AG09319 (cell line): ENCODE results near the gene L3MBTL4.
"Not testable (repeated sequence)": the region's sequence is repeated elsewhere in the genome, so short reads cannot be mapped to it uniquely, and the experiment has no call there.

ENCODE experiments used
- DNase-seq: peaks from one replicate; pipeline ENCODE4 v3.0.0-alpha.2; 2010; ENCODE audit warnings: low read depth; ENCODE audit errors: extremely low read depth
- CTCF ChIP-seq: IDR thresholded peaks from 2 replicates; pipeline ENCODE4 v1.5.1; 2011; ENCODE audit warnings: low read depth, mild to moderate bottlenecking, inconsistent platforms, low read length, moderate library complexity

Gene L3MBTL4

GRCh38 chr18:6079406-6079805 lies 335.3 kb downstream of the L3MBTL4 start:
- TF ChIP-seq CTCF: no peak
- DNase-seq: no peak

GRCh38 chr18:6078877-6079276 lies 335.8 kb downstream of the L3MBTL4 start:
- TF ChIP-seq CTCF: no peak
- DNase-seq: no peak

- DNase-seq: not testable (repeated sequence)
These were observed 342.3 kb downstream of the L3MBTL4 start for GRCh38 chr18:6072423-6072822.

- DNase-seq: no peak
- TF ChIP-seq CTCF: no peak
These were observed 345.2 kb downstream of the L3MBTL4 start for GRCh38 chr18:6069539-6069938.

- TF ChIP-seq CTCF: no peak
- no peak for DNase-seq
These were observed 345.6 kb downstream of the L3MBTL4 start for GRCh38 chr18:6069103-6069502.

GRCh38 chr18:6060149-6060548 lies 354.6 kb downstream of the L3MBTL4 start:
- DNase-seq: no peak
- TF ChIP-seq CTCF: no peak

- TF ChIP-seq CTCF: no peak
- no peak for DNase-seq
These were observed 355.2 kb downstream of the L3MBTL4 start for GRCh38 chr18:6059551-6059950.

- DNase-seq: no peak
These were observed 355.8 kb downstream of the L3MBTL4 start for GRCh38 chr18:6058941-6059340.

More at GRCh38 chr18:6058941-6059340, 355.8 kb downstream of the L3MBTL4 start:
- TF ChIP-seq CTCF: no peak
